HepG2 (cell line): ENCODE data around the gene TUG1. TPM values are rescaled to one million over a fixed set of nuclear protein-coding genes. Genes with fewer than 3 reads are reported as not detected.

Experiments
- ATAC-seq: fragments of 200-7000 bp; cut with Tn5 transposase; 3 replicates; pipeline ENCODE4 v1.9.1; 2020; ENCODE audit warnings: mild to moderate bottlenecking, moderate library complexity
- BruUV-seq: library from RNA; stranded (reverse); fragments of 400-500 nt; replicated peaks from 2 replicates; lab custom pipeline; 2021; lab: Mats Ljungman, UMichigan
- CTCF ChIA-PET: fragments of 300-600 bp; formaldehyde crosslinking; extraction: SDS; loops from one replicate; lab custom pipeline; 2021; ENCODE audit warnings: low total read pairs, inconsistent platforms, low intra/inter-chr PET ratio; lab: Yijun Ruan, JAX
- POLR2A ChIA-PET: fragments of 350-600 bp; sonication (Branson Sonifier 250); formaldehyde crosslinking; loops from one replicate; lab custom pipeline; 2020; ENCODE audit warnings: antibody characterized with exemption, inconsistent platforms; lab: Yijun Ruan, JAX
- DNase-seq: peaks from one replicate; pipeline ENCODE4 v3.0.0-alpha.2; 2015; ENCODE audit warnings: low spot score
- FAIRE-seq: peaks from 3 replicates; lab custom pipeline; 2011; peaks lifted over from hg19 to GRCh38; lab: Jason Lieb, UNC
- H2AFZ ChIP-seq: one replicate; pipeline ENCODE4 v1.6.1; 2011; ENCODE audit warnings: low read length, inconsistent platforms
- H3K27ac ChIP-seq: fragments of 300-600 bp; 3 replicates; pipeline ENCODE4 v1.8.0; 2011; ENCODE audit warnings: mixed run types, mild to moderate bottlenecking, mixed read lengths, low read length, inconsistent platforms; ENCODE audit not compliant: insufficient read depth; ENCODE audit errors: extremely low read length
- H3K27me3 ChIP-seq, 2 experiments: fragments of 200-600 bp in 1 of 2; 2 replicates in 1 of 2; 3 replicates in 1 of 2; pipeline versions ENCODE4 v1.6.0 to v1.8.0; 2011; ENCODE audit warnings: low read length in 2 of 2, mild to moderate bottlenecking in 2 of 2, moderate library complexity in 2 of 2, inconsistent platforms in 1 of 2; ENCODE audit not compliant: insufficient read depth in 2 of 2, control insufficient read depth in 1 of 2
- H3K36me3 ChIP-seq, 2 experiments: fragments of 200-600 bp in 1 of 2; replicated peaks in 1 of 2; 2 replicates in 1 of 2; 3 replicates in 1 of 2; pipeline versions ENCODE4 v1.5.1 to v1.8.0; 2011; ENCODE audit warnings: low read length in 2 of 2, inconsistent platforms in 1 of 2; ENCODE audit not compliant: insufficient read depth in 2 of 2, control insufficient read depth in 1 of 2
- H3K4me1 ChIP-seq: 2 replicates; pipeline ENCODE4 v1.5.1; 2012; ENCODE audit warnings: low read length, inconsistent platforms; ENCODE audit not compliant: insufficient read depth
- H3K4me2 ChIP-seq: 2 replicates; pipeline ENCODE4 v1.6.0; 2011; ENCODE audit warnings: low read depth, low read length, inconsistent platforms
- H3K4me3 ChIP-seq, 3 experiments: fragments of 200-600 bp in 1 of 3; sonication (generic), shearing (Covaris generic) in 1 of 3; replicated peaks in 1 of 3; 2 replicates each; pipeline ENCODE4 v1.5.1; 2011 to 2016; ENCODE audit warnings: low read length in 3 of 3, inconsistent platforms in 2 of 3, low read depth in 2 of 3, mild to moderate bottlenecking in 2 of 3, control low read depth in 1 of 3, mixed read lengths in 1 of 3; ENCODE audit not compliant: insufficient read depth in 1 of 3
- H3K79me2 ChIP-seq: one replicate; pipeline ENCODE4 v1.6.1; 2011; ENCODE audit warnings: low read length, inconsistent platforms; ENCODE audit not compliant: insufficient read depth
- H3K9ac ChIP-seq: 2 replicates; pipeline ENCODE4 v1.6.0; 2011; ENCODE audit warnings: mild to moderate bottlenecking, low read depth, low read length, inconsistent platforms; ENCODE audit not compliant: insufficient read depth
- H3K9me3 ChIP-seq: 2 replicates; pipeline ENCODE4 v1.5.1; 2012; ENCODE audit warnings: mild to moderate bottlenecking, low read length
- H4K20me1 ChIP-seq: 2 replicates; pipeline ENCODE4 v1.6.0; 2011; ENCODE audit warnings: inconsistent platforms, mild to moderate bottlenecking, low read length, moderate library complexity; ENCODE audit not compliant: insufficient read depth
- ARID2 ChIP-seq: sonication (generic); formaldehyde crosslinking; IDR thresholded peaks from 2 replicates; pipeline ENCODE4 v1.8.1; 2022; ENCODE audit warnings: mild to moderate bottlenecking, missing genetic modification reagents, borderline replicate concordance
- CHD2 ChIP-seq: IDR thresholded peaks from 2 replicates; pipeline ENCODE4 v1.6.1; 2011; ENCODE audit warnings: low read depth, low read length, improper control_type of control experiment
- E2F2 ChIP-seq: sonication (generic); formaldehyde crosslinking; IDR thresholded peaks from 2 replicates; pipeline ENCODE4 v1.4.0; 2020; ENCODE audit warnings: missing genetic modification reagents, borderline replicate concordance
- HNF4A ChIP-seq: sonication (generic); formaldehyde crosslinking; IDR thresholded peaks from 2 replicates; pipeline ENCODE4 v1.4.0; 2020; ENCODE audit warnings: missing genetic modification reagents
- KMT2A ChIP-seq: sonication (generic); formaldehyde crosslinking; IDR thresholded peaks from 2 replicates; pipeline ENCODE4 v1.4.0; 2020; ENCODE audit warnings: missing genetic modification reagents
- MAFF ChIP-seq: IDR thresholded peaks from 2 replicates; pipeline ENCODE4 v1.6.1; 2011; ENCODE audit warnings: low read depth, low read length, improper control_type of control experiment
- MAFK ChIP-seq, 2 experiments: IDR thresholded peaks in 1 of 2; conservative IDR thresholded peaks in 1 of 2; 2 replicates each; pipeline ENCODE4 v1.6.1; 2011; ENCODE audit warnings: improper control_type of control experiment in 2 of 2, low read length in 2 of 2
- MLLT10 ChIP-seq: sonication (generic); formaldehyde crosslinking; IDR thresholded peaks from 2 replicates; pipeline ENCODE4 v1.4.0; 2020; ENCODE audit warnings: missing genetic modification reagents
- PAWR ChIP-seq: sonication (generic); formaldehyde crosslinking; IDR thresholded peaks from 2 replicates; pipeline ENCODE4 v1.4.0; 2020; ENCODE audit warnings: missing genetic modification reagents, mild to moderate bottlenecking, borderline replicate concordance
- SSRP1 ChIP-seq: IDR thresholded peaks from 2 replicates; pipeline ENCODE4 v1.6.1; 2016; ENCODE audit warnings: control low read depth
- XBP1 ChIP-seq: sonication (generic); formaldehyde crosslinking; IDR thresholded peaks from 2 replicates; pipeline ENCODE4 v1.5.0; 2020; ENCODE audit warnings: missing genetic modification reagents
- ZEB1 ChIP-seq: IDR thresholded peaks from 2 replicates; pipeline ENCODE4 v1.6.1; 2012; ENCODE audit warnings: mild to moderate bottlenecking, low read depth, inconsistent platforms; ENCODE audit not compliant: insufficient replicate concordance
- ZNF335 ChIP-seq: sonication (generic); formaldehyde crosslinking; IDR thresholded peaks from 2 replicates; pipeline ENCODE4 v1.4.0; 2020; ENCODE audit warnings: missing genetic modification reagents
- ZNF780A ChIP-seq: sonication (generic); formaldehyde crosslinking; IDR thresholded peaks from 2 replicates; pipeline ENCODE4 v1.8.0; 2022; ENCODE audit warnings: mild to moderate bottlenecking, missing genetic modification reagents, moderate library complexity
- ZSCAN21 ChIP-seq: sonication (generic); formaldehyde crosslinking; IDR thresholded peaks from 2 replicates; pipeline ENCODE4 v1.8.0; 2022; ENCODE audit warnings: mild to moderate bottlenecking, missing genetic modification reagents, moderate library complexity, borderline replicate concordance
- ZZZ3 ChIP-seq: sonication (generic); formaldehyde crosslinking; IDR thresholded peaks from 2 replicates; pipeline ENCODE4 v1.4.0; 2020; ENCODE audit warnings: missing genetic modification reagents, mild to moderate bottlenecking, borderline replicate concordance
- WGBS: methylation state at CpG from one replicate; pipeline ENCODE4 v1.1.6; 2017; ENCODE audit warnings: low lambda C conversion rate; 5-methylcytosine and 5-hydroxymethylcytosine counted together
- in situ Hi-C: cut with HindIII; loops from 2 replicates; pipeline ENCODE4 v1.10.0; 2017; ENCODE audit warnings: low pct_unique_long_range_greater_than_20kb; ENCODE audit not compliant: extremely low pct_ligation_motif_present
- intact Hi-C: fragments of 100-400 bp; cut with micrococcal nuclease; formaldehyde crosslinking; loops from one replicate; pipeline ENCODE4 v1.10.0; 2022; ENCODE audit not compliant: unreplicated experiment
- polyA plus RNA-seq, 8 experiments: library from polyadenylated mRNA; depleted of rRNA in 3 of 8; stranded (reverse) in 7 of 8; unstranded in 1 of 8; fragments of >200 nt; fragmentation: Illumina TruSeq in 4 of 8; extraction: Trizol in 4 of 8; gene quantifications; 2 replicates each; pipeline versions ENCODE4 v1.2.1 to v1.2.3, GENCODE V29; 2011 to 2016; ENCODE audit warnings: low read depth in 4 of 8, missing spikeins in 1 of 8, mixed read lengths in 1 of 8; ENCODE audit not compliant: insufficient read depth in 1 of 8
- total RNA-seq, 5 experiments: library from RNA; depleted of rRNA; stranded (reverse); fragments of >200 nt; fragmentation: Illumina TruSeq; extraction: Trizol; gene quantifications; 2 replicates each; pipeline ENCODE4 v1.2.3, GENCODE V29; 2016; ENCODE audit warnings: low read depth in 1 of 5

TUG1 gene
- total and polyA plus RNA-seq, 2 of the 13 experiments (the other 11 are each of a cell fraction or from before 2014, with no cell fraction given) = 35.2 to 122 TPM

- CTCF ChIA-PET = no interaction called here
- no peak overlapping the region for H2AFZ ChIP-seq
- H3K27ac ChIP-seq = no peak overlapping the region
- intact Hi-C loops (loop anchor here (5.0 kb wide), 1 partner anchor 100 kb away; the partner anchor contains the start of gene SMTN), in situ Hi-C loops (no loop called here)
- H3K4me1 ChIP-seq = peaks cover 39% of the 10 kb centered on the region
- no peaks in the 10 kb centered on the region for H3K27me3 ChIP-seq
- H3K36me3 ChIP-seq = no peaks in the 10 kb centered on the region
- TF ChIP-seq HNF4A (no peak), XBP1 (CRISPR knock-in tag) (no peak), PAWR (CRISPR knock-in tag) (no peak), ZZZ3 (CRISPR knock-in tag) (no peak), ZNF335 (no peak), CHD2 (no peak), KMT2A (CRISPR knock-in tag) (no peak), ARID2 (CRISPR knock-in tag) (no peak), MAFK (conservative IDR thresholded peaks at IDR 0.05 in 1 of 2, IDR thresholded peaks at IDR 0.05 in 1 of 2; ENCODE audit: low read length in 2 of 2) (peak; percentile 77 to 89), MLLT10 (CRISPR knock-in tag) (no peak), MAFF (peak; percentile 80), ZSCAN21 (CRISPR knock-in tag) (no peak), ZNF780A (CRISPR knock-in tag) (no peak), E2F2 (CRISPR knock-in tag) (no peak), ZEB1 (no peak), SSRP1 (no peak)
- H4K20me1 ChIP-seq = no peaks in the 10 kb centered on the region
- no peak for FAIRE-seq
- 92% methylated on average over 2 of the region's 2 CpGs for WGBS
- no TSS peak for BruUV-seq
- no peak for ATAC-seq
- no peak overlapping the region for H3K4me2 ChIP-seq
- H3K79me2 ChIP-seq = no peaks in the 10 kb centered on the region
- POLR2A ChIA-PET = interaction anchor here (1.6 kb wide), 1 partner anchor 14 kb away, joined by 3 read pairs; the partner anchor contains the start of genes MORC2 and TUG1
- DNase-seq = no peak
- H3K4me3 ChIP-seq = no peak overlapping the region
- no peaks in the 10 kb centered on the region for H3K9me3 ChIP-seq
- no peak overlapping the region for H3K9ac ChIP-seq
Measured at GRCh38 chr22:30982512-30982911, 13.4 kb downstream of the TUG1 start.
